Testis (tissue), 2 donors: ENCODE results near the gene APOBEC3B.

Source experiments
- CTCF ChIP-seq, 3 experiments: fragments of 450-650 bp in 2 of 3; fragments of 200-600 bp in 1 of 3; sonication (generic) in 1 of 3; IDR thresholded peaks; one replicate each; pipeline ENCODE4 v1.5.1; 2016 to 2019; ENCODE audit warnings: antibody characterized with exemption in 3 of 3, mild to moderate bottlenecking in 2 of 3, moderate library complexity in 1 of 3
- POLR2A ChIP-seq: fragments of 450-650 bp; IDR thresholded peaks from one replicate; pipeline ENCODE4 v1.6.1; 2017; ENCODE audit warnings: antibody characterized with exemption, mild to moderate bottlenecking, moderate library complexity

DNA sequence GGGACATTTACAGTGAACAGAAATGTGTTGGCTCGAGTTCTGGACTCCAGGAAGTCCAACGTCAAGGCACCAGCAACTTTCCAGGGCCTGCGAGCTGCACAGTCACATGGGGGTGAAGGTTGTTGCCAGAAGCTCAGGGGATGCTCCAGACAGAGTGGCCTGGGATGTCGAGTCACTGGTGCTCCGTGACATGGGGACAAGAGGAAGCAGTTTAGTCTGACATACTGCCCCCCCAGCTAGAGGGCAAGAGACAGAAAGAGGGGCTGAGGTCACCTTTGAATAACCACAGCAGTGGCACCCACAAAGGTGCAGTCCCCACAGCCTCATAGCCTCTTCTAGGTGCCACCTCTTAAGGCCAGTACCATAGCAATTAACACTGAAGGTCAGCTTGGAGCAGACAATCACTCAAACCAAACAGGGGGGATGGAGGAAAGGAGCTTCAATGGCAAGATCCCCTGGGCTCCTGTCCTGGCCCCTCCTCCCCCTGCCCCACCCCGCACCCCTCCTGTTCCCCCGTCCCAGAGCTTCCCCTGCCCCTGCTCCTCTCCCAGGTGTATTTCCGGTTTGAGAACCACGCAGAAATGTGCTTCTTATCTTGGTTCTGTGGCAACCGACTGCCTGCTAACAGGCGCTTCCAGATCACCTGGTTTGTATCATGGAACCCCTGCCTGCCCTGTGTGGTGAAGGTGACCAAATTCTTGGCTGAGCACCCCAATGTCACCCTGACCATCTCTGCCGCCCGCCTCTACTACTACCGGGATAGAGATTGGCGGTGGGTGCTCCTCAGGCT lies 42.6 kb downstream of the APOBEC3B start:
- TF ChIP-seq CTCF (IDR thresholded peaks at IDR 0.05) (no peak), POLR2A (no peak)
